Measurements from ENCODE around the gene EIF1AX.
"Not testable (repeated sequence)": the region's sequence is repeated elsewhere in the genome, so short reads cannot be mapped to it uniquely, and the experiment has no call there.

EIF1AX gene

DNA sequence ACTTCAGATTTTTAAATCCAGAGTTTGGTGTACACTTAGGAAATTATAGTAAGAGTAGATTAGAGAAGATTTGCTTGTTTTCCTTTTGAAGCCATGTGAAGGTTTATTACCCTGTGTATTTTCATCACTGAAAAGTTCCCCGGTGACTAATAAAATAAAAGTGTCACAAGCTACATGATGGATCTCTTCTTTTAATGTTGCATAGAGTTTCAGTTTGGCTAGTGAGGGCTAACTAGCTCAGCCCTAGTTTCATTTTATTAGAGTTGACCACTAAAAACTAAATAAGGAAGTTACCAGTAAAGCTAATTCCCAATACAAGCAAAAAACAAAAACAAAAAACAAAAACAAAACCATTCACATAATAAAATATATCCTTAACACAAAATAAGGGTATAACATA lies 14.8 kb downstream of the EIF1AX start:
- not testable (repeated sequence) for DNase-seq (ENCODE audit: low spot score)

DNA sequence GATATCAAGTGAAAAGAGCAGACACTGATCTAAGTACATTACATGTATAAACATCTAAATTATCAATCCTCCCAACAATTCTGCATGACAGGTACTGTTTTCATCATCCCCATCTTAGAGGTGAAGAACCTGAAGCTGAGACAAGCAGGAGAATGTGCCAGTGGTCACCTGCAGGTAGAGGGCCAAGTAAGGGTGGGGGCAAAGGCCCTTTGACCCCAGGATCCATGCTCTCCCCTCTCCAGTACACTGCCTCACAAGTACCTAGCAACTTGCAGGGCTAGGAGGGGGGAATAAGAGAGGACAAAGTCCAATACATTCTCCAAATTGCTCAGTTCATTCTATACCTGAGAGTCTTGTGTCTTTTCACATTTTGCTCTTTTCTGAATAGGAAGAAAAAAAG lies 16.7 kb downstream of the EIF1AX start:
- DNase-seq (ENCODE audit: low spot score): no peak

DNA sequence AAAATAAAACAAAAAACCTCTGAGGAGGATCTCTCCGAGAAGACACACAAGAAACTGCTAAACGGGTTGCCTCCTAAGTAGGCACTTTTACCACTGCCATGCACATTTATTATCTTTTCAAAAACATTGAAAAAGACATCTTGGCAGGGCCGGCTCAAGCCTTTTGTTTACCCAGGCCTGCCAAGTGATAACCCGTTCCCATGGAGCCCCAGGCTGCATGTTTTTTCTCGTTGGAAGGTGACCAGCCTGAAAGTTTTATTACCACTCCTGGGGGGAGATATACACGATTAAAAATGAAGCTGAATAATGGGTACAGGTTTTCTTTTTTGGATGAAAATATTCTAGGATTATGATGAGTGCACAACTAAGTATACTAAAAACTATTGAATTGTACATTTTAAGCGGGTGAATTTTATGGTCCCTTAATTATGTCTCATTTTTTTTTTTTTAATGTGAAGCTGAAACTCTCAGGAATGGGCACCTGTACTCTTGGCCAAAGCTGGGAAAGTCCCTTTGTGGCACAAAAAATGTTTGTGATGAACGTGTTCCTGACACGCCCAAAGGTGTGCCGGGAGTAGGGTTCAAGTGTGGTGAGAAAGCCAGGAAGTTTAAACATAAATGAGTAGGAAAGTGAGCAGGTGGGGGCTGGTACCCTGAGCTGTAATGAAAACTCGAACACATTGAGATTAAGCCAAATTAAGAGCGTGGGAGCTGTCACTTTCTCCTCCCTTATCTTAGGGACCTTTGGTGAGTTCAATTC lies 23.4 kb downstream of the EIF1AX start:
- no peak for DNase-seq (ENCODE audit: low spot score)

DNA sequence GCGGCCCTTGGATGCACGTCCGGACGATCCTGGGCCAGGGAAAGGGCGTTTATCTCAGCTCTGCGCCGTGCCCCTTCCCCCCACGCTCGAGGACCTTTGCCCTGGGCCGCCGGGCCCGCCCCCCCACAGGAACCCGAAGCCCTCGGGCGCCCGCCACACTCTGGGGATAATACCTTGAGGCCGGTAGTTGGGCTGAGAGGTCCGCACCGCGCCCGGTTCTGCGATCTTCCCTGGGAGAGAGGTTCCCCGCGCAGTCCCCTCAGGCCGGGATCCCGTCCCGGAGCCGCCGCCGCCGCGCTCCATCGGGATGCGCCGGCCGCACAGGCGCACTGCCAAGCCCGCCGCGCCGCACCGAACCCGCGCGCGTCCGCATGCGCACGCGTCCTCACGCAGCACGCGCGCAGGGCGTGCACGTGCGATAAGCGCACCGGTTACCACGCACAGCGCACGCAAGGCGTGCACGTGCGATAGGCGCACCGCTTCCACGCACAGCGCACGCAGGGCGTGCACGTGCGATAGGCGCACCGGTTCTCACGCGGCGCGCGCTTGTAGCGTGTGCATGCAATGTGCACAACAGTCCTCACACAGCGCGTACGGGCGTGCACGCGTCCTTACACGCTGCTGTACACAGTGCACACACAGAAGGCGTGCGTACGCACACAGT lies 24.9 kb downstream of the EIF1AX start, which contains the start of gene MAP7D2:
Gene MAP7D2 (minus strand): TSS at position 331 of the 664 bp plus-strand sequence. CDS start 28 bp downstream, at position 303.
- DNase-seq (ENCODE audit: low spot score): no peak

DNA sequence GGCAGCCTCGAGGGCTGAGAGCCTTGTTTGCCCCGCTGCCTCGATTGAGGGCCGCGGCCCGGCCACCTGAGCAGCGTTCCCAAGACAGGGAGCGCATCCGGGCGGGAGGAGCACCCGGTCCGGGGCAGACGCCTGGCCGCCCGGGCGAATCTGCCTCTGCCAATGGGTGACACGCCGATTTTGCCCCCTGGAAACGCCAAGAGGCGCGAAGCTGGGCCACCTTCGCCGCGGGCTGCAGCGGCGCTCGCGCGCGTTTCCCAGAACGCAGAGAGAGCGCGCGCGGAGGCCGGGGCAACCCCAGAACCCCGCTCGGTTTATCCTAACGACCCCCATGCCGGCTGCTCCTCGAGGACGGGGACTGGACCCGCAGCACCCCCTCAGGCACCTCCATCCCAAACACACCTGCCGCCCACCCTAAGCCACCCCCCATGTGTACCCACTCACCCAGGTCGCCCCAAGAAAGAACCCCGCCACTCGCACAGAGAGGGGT lies 25.5 kb downstream of the EIF1AX start:
- DNase-seq (ENCODE audit: low spot score): no peak

DNA sequence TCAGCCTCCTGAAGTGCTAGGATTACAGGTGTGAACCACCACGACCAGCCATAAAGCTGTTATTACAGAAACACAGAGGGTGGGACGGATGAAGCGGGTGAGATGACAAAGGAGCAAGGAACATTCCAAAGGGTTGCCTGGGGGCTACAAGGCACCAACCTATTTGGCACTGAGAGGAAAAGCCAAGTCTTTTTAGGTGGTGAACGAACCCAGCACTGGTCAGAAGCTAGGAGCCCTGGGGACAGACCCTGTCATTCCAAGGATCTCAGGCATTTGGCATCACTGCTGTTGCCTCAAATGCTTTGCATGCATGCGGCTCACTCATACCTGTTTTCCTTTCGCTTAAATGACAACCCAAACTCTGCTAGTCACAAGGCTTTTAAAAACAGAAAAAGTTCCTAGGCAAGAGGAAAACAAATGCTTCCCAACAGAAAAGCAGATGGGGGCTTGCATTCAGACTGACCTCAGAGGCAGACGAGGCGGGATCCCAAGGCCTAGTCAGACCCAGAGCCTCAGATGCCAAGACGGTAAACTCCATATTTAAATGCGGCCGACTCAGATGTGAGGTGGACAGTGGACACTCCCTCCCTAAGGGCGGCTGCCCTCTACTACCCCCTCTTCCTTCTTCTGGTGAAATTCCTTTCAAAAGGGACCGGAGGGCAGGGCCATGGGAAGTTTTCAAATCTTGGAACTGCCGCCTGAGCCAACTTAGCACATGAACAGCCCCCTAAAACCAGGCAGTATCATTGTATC lies 29.4 kb downstream of the EIF1AX start:
- no peak for DNase-seq (ENCODE audit: low spot score)

DNA sequence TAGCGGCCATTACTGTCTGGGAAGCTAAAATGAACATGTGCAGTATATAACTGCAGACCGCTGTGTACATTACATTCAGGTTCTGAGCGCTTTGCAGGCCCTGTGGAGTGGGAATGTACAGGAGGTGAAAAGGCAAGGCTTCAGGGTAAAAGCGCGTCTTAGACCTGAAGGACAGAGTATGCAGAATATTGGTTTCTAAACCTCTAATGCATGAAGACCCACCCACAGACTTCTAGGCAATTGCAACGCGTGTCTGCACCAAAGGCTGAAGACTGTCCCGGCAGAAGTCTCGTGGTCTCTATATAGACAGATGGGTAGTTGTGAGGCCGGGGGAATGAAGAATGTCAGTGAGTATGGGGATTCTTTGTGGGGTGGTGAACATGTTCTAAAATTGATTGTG lies 30.4 kb downstream of the EIF1AX start:
- DNase-seq (ENCODE audit: low spot score): no peak

DNA sequence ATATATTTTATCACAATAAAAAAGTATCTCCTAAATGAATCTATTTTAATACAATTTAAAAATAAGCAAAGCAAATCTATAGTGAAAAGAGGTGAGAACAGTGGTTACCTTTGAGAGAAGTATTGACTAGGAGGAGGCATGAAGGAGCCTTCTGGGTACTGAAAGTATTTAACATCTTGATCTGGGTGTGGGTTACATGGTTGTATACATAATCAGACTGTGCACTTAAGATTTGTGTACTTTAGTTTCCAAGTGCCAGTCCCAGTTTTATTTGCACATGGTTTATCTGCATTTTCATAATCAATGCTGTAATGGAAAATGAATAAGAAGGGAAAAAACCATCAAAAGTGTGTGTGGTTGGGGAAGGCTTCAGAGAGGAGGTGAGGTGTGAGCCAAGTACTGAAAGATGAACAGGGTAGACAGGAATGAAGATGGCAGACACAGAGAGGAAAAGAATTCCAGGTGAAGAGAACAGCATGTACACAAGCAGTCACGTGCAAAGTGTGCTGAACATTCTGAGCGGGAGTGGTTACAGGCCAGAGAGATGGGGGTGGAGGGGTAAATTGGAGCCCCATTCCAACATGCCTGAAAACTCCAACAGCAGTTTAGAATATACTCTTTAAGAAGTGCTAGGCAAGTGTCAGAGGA lies 39.6 kb downstream of the EIF1AX start:
- DNase-seq (ENCODE audit: low spot score): no peak

DNA sequence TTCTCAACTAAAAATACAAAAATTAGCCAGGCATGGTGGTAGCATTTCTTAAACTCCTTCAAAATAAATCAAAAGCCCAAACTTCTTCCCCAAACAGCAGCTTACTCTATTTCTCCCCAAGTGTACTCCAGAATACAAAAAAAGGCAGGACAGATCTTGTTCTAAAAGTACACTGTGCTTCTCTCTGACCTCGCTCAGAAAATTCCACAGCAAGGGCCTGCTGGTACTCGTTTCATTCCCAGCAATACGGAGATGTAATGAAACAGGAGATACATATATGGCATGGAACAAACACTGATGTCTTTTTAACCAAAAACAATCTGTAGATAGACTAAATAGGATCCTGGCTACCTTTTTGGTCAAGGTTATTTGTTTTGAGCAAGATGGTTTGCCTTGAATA lies 50.1 kb downstream of the EIF1AX start:
- no peak for DNase-seq (ENCODE audit: low spot score)

DNA sequence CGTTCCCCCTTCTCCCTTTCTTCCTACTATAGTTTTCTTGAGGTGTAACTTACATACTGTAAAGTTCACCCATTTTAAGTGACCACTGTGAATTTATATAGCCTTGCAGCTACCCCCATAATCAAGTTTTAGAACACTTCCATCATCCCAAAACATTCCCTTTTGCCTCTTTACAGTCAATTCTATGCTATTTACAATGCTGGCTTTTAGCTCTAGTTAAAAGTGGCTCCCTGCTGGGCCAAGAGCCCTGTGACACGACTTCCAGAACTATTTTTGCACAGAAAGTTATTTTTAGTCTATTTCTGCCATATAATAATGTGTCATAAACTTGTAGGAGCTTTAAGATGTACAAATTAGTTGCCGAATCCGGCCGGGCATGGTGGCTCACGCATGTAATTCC lies 51.8 kb downstream of the EIF1AX start:
- no peak for DNase-seq (ENCODE audit: low spot score)

DNA sequence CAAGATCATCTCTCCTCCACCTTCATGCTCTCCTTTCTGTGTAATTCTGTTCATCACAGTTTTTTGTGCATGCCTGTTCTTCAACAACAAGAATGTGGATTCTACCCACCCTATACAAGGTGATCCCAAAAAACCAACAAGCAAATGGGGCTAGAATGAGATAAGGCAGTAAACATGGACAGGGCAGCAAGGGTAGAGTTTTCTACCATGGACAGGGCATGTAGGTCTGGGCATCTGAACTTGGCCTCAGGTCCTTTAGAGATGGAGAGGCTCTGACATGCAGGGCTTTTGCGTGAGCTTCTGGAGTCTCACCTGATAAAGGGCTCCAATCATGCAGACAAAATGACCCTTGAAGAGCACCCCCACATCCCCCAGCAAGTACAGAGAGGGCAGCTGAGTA lies 61.4 kb downstream of the EIF1AX start:
- DNase-seq (ENCODE audit: low spot score): no peak
